GM18861 (cell line): ENCODE results near the gene PANK4.

Experiments used
- ATAC-seq: cut with Tn5 transposase; IDR thresholded peaks from one replicate; pipeline ENCODE4 v1.9.1; 2021; ENCODE audit not compliant: unreplicated experiment

PANK4 gene

DNA sequence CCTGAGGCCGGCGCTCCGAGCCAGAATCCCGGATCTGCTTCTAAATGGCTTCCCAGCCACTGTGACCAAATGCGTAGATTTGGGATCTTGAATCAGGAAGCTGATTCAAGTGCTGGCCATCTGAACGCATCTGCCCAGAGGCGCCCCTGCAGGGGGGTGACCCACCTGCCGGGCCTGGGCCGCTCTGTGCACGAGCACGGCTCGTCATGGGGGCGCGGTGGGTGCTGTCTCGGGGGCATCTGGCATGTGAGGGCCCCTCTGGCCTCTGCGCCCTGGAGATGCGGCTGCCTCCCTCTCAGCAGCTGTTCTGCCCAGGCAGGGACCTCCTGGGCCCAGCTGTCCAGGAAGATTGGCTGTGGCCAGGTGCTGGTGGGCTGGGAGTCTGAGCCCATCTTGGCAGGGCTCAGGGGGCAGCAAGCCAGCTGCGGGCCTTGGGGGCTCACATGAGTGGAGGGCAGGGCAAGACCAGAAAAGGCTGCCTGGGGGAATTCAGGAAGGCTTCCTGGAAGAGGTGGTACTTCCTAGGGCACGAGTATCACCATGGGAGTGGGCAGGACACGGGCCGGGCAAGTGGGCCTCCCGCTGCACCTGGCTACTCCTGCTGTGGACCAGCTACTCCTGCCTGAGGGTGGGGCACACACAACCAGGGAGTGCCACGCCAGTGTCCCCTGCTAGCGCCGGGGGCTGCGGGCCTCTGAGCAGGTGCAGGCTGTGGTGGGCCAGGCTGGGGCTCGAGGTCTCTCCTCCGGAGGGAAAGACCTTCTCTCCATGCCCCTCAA, 25.2 kb downstream of the PANK4 start:
- ATAC-seq = no peak

DNA sequence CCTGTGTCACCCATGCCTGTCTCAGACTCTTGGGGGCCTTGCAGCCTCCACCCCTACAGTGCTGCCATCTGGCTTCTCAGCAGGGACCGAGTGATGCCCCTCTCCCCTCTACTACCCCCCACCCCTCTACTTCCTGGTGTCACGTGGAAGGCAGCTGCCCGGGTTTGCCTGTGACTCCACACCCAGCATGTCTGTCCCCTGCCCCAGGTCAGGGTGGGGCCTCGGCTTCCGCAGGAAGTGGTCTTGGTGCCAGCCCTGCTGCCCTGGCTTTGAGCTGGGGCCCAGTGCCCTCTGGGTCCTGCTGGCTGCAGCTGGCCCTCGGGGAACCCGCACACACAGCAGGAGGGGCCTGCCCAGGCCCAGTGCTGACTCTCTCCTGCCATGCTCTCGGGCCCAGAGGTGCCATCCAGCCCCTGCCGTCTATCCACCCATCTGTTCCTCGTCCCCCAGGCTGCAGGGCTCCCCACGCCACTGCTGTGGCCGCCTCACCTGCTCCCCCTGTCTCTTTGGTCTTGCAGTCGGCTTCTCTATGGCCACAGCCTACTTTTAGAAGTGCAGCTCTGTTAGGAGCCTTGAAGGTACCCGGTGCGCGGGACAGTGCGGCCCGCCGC, 26.3 kb downstream of the PANK4 start:
- no peak for ATAC-seq

DNA sequence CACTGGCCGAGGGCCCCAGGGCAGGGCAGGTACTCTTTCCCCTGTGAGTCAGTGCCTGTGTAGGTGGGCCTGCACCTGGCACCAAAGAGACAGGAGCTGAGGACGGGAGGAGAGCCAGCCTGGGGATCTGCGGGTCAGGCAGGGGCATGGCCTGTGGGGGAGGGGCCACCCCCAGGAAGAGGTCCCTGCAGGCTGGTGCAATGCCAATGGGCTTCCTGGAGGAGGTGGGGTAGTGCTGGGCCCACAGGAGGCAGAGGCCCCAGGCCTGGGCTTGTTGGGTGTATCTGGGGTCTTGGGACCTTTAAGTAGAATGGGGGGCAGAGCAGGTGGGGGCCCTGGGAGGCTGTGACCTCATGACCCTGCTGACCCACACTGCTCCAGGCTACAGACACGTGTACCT, 27.1 kb downstream of the PANK4 start:
- ATAC-seq = no peak

- ATAC-seq = no peak
These were observed 27.7 kb downstream of the PANK4 start for GRCh38 chr1:2498648-2499047.

DNA sequence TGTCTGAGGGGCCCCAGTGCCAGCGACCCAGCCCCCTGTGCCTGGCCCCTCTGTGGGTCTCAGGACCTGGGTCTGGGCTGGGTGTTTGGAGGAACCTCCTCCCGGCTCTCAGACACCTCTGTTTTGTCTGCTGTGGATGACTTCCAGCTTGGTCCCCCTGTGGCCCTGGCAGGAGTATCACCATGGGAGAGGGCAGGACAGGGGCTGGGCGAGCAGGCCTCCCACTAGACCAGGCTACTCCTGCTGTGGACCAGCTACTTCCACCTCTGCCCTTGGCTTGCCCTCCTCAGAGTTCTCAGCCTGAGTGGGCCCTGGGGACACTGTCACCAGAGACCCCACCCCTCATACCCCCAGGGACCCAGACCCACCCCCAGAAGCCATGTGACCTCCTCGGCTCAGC, 28.5 kb downstream of the PANK4 start:
- ATAC-seq = no peak

- ATAC-seq = no peak
These were observed 29.6 kb downstream of the PANK4 start for GRCh38 chr1:2496746-2497145.

DNA sequence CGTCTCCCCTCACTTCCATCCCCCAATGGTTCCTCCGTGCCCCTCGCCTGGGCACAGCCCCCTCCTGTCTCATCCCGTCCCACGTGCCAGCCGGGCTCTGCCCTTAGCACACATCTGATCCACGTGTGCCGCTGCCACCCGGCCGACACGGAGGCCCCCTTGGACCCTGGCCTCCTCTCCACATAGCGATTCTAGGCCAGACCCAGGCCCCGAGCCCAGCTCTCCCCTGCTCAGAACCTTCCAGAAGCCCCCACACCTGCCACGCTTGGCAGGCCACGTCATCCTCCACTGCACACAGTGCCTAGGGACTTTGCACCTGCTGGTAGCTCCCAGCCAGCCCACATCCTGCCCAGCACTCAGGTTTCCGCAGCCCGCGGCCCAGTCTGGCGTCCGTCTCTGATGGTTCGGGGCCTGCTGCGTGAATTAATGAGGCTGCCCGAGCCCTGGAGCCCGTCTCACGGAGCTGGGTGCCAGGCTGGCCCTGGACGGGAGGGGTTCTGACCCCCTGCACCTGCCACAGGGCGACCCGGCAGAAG, 30.2 kb downstream of the PANK4 start:
- no peak for ATAC-seq

- ATAC-seq = no peak
These were observed 30.9 kb downstream of the PANK4 start for GRCh38 chr1:2495546-2495945.

DNA sequence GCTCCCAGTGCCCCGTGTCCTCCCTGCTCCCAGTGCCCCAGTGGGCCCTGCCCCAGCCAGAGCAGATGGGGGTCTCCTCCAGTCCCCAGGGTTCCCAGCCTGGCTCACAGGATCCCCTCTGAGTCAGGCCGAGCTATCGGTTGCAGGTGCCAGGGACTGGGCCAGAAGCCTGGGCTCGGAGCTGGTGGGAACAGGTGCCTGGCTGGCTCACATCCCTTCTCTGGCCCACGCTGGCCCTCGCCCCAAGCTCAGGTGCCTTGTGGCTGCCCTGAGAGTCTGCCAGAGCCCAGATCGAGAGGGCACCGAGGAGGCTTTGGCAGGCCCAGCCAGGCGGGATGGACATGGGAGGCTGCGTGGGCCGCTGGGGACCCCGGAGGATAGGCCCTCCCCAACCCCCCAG, 31.4 kb downstream of the PANK4 start:
- no peak for ATAC-seq

DNA sequence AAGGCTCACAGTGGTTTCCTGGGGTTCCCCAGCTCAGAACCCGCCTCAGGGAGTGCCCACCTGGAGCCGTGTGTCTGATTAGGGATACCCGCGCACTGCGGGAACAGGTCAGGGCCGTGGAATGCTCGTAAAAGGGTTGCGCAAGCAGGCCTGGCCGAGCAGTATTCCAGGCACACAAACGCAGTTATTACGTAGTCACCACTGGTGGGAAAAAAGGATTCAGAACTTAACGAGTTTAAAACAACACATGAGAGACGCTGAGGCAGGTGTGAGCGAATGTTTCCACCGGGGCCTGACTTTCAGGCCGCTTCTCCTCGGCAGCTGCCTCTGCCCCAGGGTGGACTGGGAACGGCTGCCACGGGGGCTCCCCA, 32.1 kb downstream of the PANK4 start:
- ATAC-seq = no peak

GRCh38 chr1:2493691-2494322, 32.6 kb downstream of the PANK4 start:
- ATAC-seq = no peak

DNA sequence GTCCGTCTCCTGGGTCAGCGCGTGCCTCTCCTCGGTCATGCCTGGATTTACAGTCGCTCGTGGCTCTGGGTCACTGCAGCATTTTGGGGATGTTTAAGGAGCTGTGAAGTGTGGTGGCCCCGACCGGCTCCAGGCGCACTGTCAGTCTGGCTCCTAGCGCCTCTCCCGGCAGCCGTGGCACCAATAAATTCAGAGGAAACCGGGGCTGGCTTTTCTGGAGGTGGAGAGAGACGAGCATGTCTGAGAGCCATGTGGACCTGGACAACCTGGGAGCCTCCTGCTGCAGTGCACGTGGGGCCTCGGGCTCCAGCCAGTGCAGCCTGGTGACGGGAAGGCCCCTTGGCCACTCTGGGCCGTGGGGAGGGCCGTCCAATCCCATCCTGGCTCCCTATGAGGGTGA, 33.2 kb downstream of the PANK4 start:
- no peak for ATAC-seq

DNA sequence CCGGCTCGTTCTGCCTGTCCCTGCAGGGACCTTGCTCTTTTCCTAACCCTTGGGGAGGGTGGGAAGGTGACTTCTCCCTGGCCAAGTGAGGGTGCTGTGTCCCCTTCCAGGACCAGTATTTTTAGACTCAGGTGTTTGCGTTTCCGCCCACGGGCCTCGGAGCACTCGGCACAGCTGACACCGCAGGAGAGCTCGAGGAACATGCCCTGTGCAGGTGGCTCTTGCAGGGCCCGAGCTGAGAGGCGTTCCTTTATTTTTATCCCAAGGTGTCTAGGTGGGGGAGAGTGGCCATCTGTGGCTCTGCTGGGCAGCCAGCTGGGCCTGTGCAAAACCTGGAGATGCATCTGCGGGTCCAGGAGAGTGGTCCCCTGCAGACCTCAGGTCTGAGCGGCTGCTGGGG, 34.3 kb downstream of the PANK4 start:
- ATAC-seq = no peak

DNA sequence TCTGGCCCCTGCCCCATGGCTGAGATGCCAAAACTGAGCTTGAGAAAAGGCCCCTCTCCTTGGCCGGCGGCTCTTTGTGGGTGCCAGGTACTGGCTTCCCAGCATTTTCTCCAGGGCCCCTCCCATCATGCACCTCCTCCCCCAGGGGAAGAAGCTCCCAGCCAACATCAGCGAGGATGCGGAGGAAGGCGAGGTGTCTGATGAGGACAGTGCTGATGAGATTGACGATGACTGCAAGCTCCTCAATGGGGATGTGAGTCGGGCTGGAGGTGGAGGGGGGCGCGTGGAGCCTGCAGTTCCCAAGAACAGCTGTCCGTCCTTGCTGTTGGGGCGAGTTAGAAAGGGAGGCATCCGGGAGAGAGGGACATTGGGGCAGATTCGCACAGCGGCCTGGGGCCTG, 36.8 kb downstream of the PANK4 start:
- ATAC-seq = no peak

- no peak for ATAC-seq
These were observed 37.7 kb downstream of the PANK4 start for GRCh38 chr1:2488688-2489087.

GRCh38 chr1:2486558-2486957, 39.8 kb downstream of the PANK4 start:
- ATAC-seq = no peak

DNA sequence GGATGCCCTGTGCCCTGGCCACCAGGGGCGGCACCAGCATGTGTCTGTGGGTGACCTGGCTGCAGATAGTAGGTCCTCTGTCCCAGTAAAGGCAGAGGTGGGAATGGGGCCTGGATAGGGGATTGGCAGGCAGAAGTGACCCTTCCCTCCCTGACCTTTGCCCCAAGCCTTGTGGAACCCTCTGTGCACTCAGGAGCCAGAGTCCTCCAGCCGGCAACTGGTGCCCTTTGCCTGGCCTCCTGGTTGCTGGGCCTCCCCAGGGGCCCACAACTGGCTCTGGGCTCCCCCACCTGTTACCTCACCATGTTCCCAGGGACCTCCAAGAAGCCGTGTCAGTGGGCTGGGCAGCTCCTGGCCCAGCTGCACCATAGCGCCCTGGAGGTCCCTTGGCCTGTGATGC, 40.4 kb downstream of the PANK4 start:
- ATAC-seq = no peak

- ATAC-seq = no peak
These were observed 42.4 kb downstream of the PANK4 start for GRCh38 chr1:2483970-2484369.

DNA sequence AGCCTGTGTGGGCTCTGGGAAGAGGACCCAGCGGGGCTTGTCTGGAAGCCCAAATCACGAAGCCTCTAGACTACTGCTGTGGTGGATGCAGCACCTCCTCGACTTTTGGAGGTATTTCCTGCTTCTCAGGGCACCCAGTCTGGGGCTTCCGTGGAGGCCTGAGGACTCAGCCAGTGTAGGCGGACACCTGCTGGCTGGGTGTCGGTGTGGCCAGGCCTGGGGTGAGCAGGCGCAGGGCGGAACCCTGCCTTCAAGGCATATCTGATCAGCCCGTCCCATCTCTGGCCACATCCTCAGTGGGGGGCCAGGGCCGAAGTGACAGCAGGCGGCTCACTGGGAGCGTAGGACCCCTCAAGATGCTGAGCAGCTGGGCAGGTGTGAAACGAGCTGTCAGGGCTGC, 43.4 kb downstream of the PANK4 start:
- ATAC-seq = no peak

GRCh38 chr1:2482588-2482987, 43.8 kb downstream of the PANK4 start:
- no peak for ATAC-seq

DNA sequence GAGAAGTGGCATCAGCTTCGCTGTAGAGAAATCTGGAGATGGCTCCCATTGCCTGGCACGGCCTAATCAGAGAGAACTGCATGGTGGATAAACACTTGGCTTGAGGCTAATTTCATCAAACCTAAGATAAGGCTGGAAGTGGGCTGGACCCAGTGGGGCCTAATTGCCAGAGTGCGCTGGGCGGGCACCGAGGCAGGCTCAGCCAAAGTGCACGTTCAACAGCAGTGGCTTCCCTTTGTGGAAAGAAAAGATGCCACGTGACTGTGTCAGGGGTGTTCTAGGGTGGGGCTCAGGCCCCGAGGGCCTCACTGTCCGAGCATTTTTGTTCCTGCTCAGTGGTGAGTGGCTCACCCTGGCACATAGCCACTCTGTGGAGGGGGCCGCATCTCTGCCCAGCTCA, 44.5 kb downstream of the PANK4 start:
- no peak for ATAC-seq

DNA sequence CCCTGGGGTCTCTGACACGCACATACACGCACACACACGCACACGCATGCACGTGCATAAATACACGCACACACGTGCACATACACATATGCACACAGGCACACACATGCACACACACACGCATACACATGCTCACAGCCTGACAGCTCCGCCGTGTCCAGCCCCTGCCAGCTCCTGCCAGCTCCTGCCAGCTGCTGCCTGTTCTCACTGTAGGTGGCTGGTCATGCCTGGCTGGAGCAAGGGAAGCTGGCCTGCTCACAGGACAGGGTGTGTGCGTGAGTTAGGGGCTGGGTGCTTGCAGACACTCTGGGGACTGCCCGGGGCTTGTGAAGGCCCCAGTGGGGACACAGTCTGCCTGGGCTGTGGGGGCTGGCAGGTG, 45.4 kb downstream of the PANK4 start:
- no peak for ATAC-seq
